Spleen (tissue), 11 donors: ENCODE data around the gene STK33. TPM values are rescaled to one million over a fixed set of nuclear protein-coding genes. Genes with fewer than 3 reads are reported as not detected.

ENCODE experiments used
- DNase-seq: peaks from one replicate; pipeline ENCODE4 v3.0.0-alpha.2; 2020
- H3K27ac ChIP-seq, 8 donors: fragments of 200-600 bp; sonication (generic) in 7 of 8; 1 replicate in 4 of 8; 2 replicates in 4 of 8; pipeline versions ENCODE4 v1.5.0 to v1.8.0; 2016 to 2021; ENCODE audit warnings: inconsistent platforms in 4 of 8, mild to moderate bottlenecking in 4 of 8, moderate library complexity in 1 of 8
- H3K27me3 ChIP-seq, 7 donors: fragments of 200-600 bp; sonication (generic) in 6 of 7; replicated peaks in 1 of 7; 1 replicate in 4 of 7; 2 replicates in 3 of 7; pipeline versions ENCODE4 v1.5.0 to v1.8.0; 2016 to 2021; ENCODE audit warnings: inconsistent platforms in 3 of 7, mild to moderate bottlenecking in 1 of 7
- H3K36me3 ChIP-seq, 6 donors: fragments of 200-600 bp; sonication (generic) in 5 of 6; 1 replicate in 4 of 6; 2 replicates in 2 of 6; pipeline versions ENCODE4 v1.5.0 to v1.8.0; 2016 to 2021; ENCODE audit warnings: inconsistent platforms in 2 of 6
- H3K4me1 ChIP-seq, 6 donors: fragments of 200-600 bp; sonication (generic) in 5 of 6; 1 replicate in 3 of 6; 2 replicates in 3 of 6; pipeline versions ENCODE4 v1.5.0 to v1.8.0; 2016 to 2021; ENCODE audit warnings: inconsistent platforms in 3 of 6
- H3K4me3 ChIP-seq, 8 donors: fragments of 200-600 bp; sonication (generic) in 7 of 8; 1 replicate in 4 of 8; 2 replicates in 4 of 8; pipeline versions ENCODE4 v1.5.0 to v1.8.0; 2016 to 2021; ENCODE audit warnings: inconsistent platforms in 4 of 8, mild to moderate bottlenecking in 4 of 8, moderate library complexity in 2 of 8
- H3K9me3 ChIP-seq, 8 donors: fragments of 200-600 bp; sonication (generic) in 7 of 8; 1 replicate in 4 of 8; 2 replicates in 4 of 8; pipeline versions ENCODE4 v1.5.0 to v1.8.0; 2016 to 2021; ENCODE audit warnings: inconsistent platforms in 4 of 8
- CTCF ChIP-seq, 11 experiments: fragments of 200-600 bp in 7 of 11; fragments of 450-650 bp in 4 of 11; sonication (generic) in 4 of 11; IDR thresholded peaks in 8 of 11; conservative IDR thresholded peaks in 3 of 11; 1 replicate in 7 of 11; 2 replicates in 4 of 11; pipeline versions ENCODE4 v1.4.0 to v1.8.0; 2016 to 2021; ENCODE audit warnings: antibody characterized with exemption in 11 of 11, inconsistent platforms in 4 of 11, mild to moderate bottlenecking in 1 of 11
- POLR2A ChIP-seq, 3 donors: fragments of 450-650 bp; IDR thresholded peaks; one replicate each; pipeline ENCODE4 v1.5.1; 2017; ENCODE audit warnings: antibody characterized with exemption in 3 of 3, mild to moderate bottlenecking in 1 of 3
- POLR2AphosphoS5 ChIP-seq, 3 donors: sonication (generic); formaldehyde crosslinking; IDR thresholded peaks; one replicate each; pipeline ENCODE4 v1.5.1; 2017; ENCODE audit warnings: antibody characterized with exemption in 3 of 3
- WGBS, 5 donors: extraction: QIAGEN DNeasy Blood & Tissue Kit in 3 of 5; methylation state at CpG; one replicate each; pipeline versions ENCODE4 v1.1.5 to v1.1.7; 2013 to 2018; 5-methylcytosine and 5-hydroxymethylcytosine counted together
- intact Hi-C: fragments of 100-400 bp; cut with DNase I; formaldehyde crosslinking; loops from one replicate; pipeline ENCODE4 v1.15.0; 2023; ENCODE audit warnings: low total_unique reads
- polyA plus RNA-seq, 3 donors: library from polyadenylated mRNA; stranded (reverse); fragments of 200-250 nt; gene quantifications; one replicate each; pipeline ENCODE4 v1.2.1, GENCODE V29; 2013
- total RNA-seq, 7 donors: library from RNA; depleted of rRNA in 3 of 7; stranded (reverse); fragments of >200 nt in 3 of 7; fragmentation: NEBNext Ultra II Directional in 4 of 7; extraction: Animal tissue kit (Norgen Biotek cat#: 25700) in 4 of 7; gene quantifications; one replicate each; pipeline versions ENCODE4 v1.1.0 to v1.2.1, GENCODE V29; 2016 to 2021
- donor health status: healthy with polysubstance abuse.
- donor health status: DM: no; HTN: no; CAD: no; lungs with moderate emphysema.
- donor health status: DM: no; HTN: no; CAD: no.
- donor health status: Bipolar disorder and iron deficiency.
- donor health status: healthy.
- donor health status: DM: no; HTN: no; CAD: no.
- donor health status: DM: yes; HTN: yes; CAD: no.

STK33 gene
- total and polyA plus RNA-seq, 10 donors: 1.6 to 8.1 (median 3.8) TPM

- DNase-seq: no peak
- intact Hi-C loops: no loop called here
Measured at GRCh38 chr11:8370812-8371515, 223.1 kb downstream of the STK33 start.

GRCh38 chr11:8369592-8370205, 224.3 kb downstream of the STK33 start:
- 78 to 94% (median 88%) methylated on average over 7 of the region's 7 CpGs for WGBS, 5 donors
- TF ChIP-seq CTCF (IDR thresholded peaks at IDR 0.05 in 8 of 11, conservative IDR thresholded peaks at IDR 0.05 in 3 of 11): no peak
- Histone ChIP-seq H3K4me1 (no peaks in the 10 kb centered on the region), H3K27me3 (no peaks in the 10 kb centered on the region), H3K27ac (no peak overlapping the region), H3K4me3 (no peak overlapping the region), H3K36me3 (no peaks in the 10 kb centered on the region), H3K9me3 (no peaks in the 10 kb centered on the region)
- DNase-seq: peak; percentile 51
- intact Hi-C loops: no loop called here

More at GRCh38 chr11:8370812-8371515, 223.1 kb downstream of the STK33 start:
- TF ChIP-seq CTCF (IDR thresholded peaks at IDR 0.05 in 8 of 11, conservative IDR thresholded peaks at IDR 0.05 in 3 of 11) (no peak), POLR2A (IDR thresholded peaks at IDR 0.05) (no peak), POLR2AphosphoS5 (IDR thresholded peaks at IDR 0.05) (no peak)
- WGBS, 5 donors: 87 to 92% (median 90%) methylated on average over 8 of the region's 8 CpGs
- no peaks in the 10 kb centered on the region for H3K27me3 ChIP-seq
- H3K4me3 ChIP-seq: no peak overlapping the region
- H3K4me1 ChIP-seq: no peaks in the 10 kb centered on the region
- no peaks in the 10 kb centered on the region for H3K36me3 ChIP-seq
- H3K27ac ChIP-seq: no peak overlapping the region
- H3K9me3 ChIP-seq: no peaks in the 10 kb centered on the region

- Histone ChIP-seq H3K27ac (no peak overlapping the region), H3K9me3 (no peaks in the 10 kb centered on the region), H3K27me3 (no peaks in the 10 kb centered on the region), H3K4me1 (no peaks in the 10 kb centered on the region), H3K4me3 (no peak overlapping the region), H3K36me3 (no peaks in the 10 kb centered on the region)
- intact Hi-C loops: no loop called here
- DNase-seq: no peak
- no peak for TF ChIP-seq POLR2A (IDR thresholded peaks at IDR 0.05)
- TF ChIP-seq CTCF (IDR thresholded peaks at IDR 0.05 in 8 of 11, conservative IDR thresholded peaks at IDR 0.05 in 3 of 11): no peak
- no peak for TF ChIP-seq POLR2AphosphoS5 (IDR thresholded peaks at IDR 0.05)
- 85 to 90% (median 88%) methylated on average over 10 of the region's 10 CpGs for WGBS, 5 donors
Measured at GRCh38 chr11:8368772-8369171, 225.3 kb downstream of the STK33 start.

GRCh38 chr11:8368194-8368593, 225.8 kb downstream of the STK33 start:
- intact Hi-C loops: no loop called here

More at GRCh38 chr11:8368194-8368593, 225.8 kb downstream of the STK33 start:
- Histone ChIP-seq H3K27me3 (no peaks in the 10 kb centered on the region), H3K27ac (no peak overlapping the region), H3K4me1 (no peaks in the 10 kb centered on the region), H3K36me3 (no peaks in the 10 kb centered on the region), H3K4me3 (no peak overlapping the region), H3K9me3 (no peaks in the 10 kb centered on the region)
- DNase-seq: peak; percentile 51
- no peak for TF ChIP-seq POLR2AphosphoS5 (IDR thresholded peaks at IDR 0.05)
- TF ChIP-seq CTCF (IDR thresholded peaks at IDR 0.05 in 8 of 11, conservative IDR thresholded peaks at IDR 0.05 in 3 of 11): no peak
- no peak for TF ChIP-seq POLR2A (IDR thresholded peaks at IDR 0.05)
- 62 to 76% (median 66%) methylated on average over 4 to 7 of the region's 7 CpGs for WGBS, 5 donors
